Heart left ventricle (tissue), 16 donors: ENCODE results near the gene TMSB15C. TPM values are rescaled to one million over a fixed set of nuclear protein-coding genes. Genes with fewer than 3 reads are reported as not detected.
"Not testable (repeated sequence)": the region's sequence is repeated elsewhere in the genome, so short reads cannot be mapped to it uniquely, and the experiment has no call there.

ENCODE experiments used
- ATAC-seq, 4 donors: fragments of 200-7000 bp; cut with Tn5 transposase; one replicate each; pipeline ENCODE4 v1.9.1; 2020 to 2022; ENCODE audit warnings: moderate library complexity in 4 of 4, mild to moderate bottlenecking in 3 of 4, moderate number of reproducible peaks in 1 of 4
- DNase-seq, 5 donors: peaks; one replicate each; pipeline ENCODE4 v3.0.0-alpha.2; 2020
- H3K27ac ChIP-seq, 12 donors: fragments of 200-600 bp; sonication (generic) in 4 of 12; one replicate each; pipeline versions ENCODE4 v1.5.0 to v1.8.0; 2016 to 2022; ENCODE audit warnings: mild to moderate bottlenecking in 2 of 12
- H3K27me3 ChIP-seq, 9 donors: fragments of 200-600 bp; sonication (generic) in 2 of 9; one replicate each; pipeline versions ENCODE4 v1.5.1 to v1.8.0; 2016 to 2022; ENCODE audit warnings: mild to moderate bottlenecking in 3 of 9
- H3K36me3 ChIP-seq, 9 donors: fragments of 200-600 bp; sonication (generic) in 2 of 9; one replicate each; pipeline versions ENCODE4 v1.5.0 to v1.8.0; 2018 to 2022; ENCODE audit warnings: mild to moderate bottlenecking in 2 of 9
- H3K4me1 ChIP-seq, 12 donors: fragments of 200-600 bp; sonication (generic) in 4 of 12; one replicate each; pipeline versions ENCODE4 v1.5.0 to v1.8.0; 2016 to 2022; ENCODE audit warnings: mild to moderate bottlenecking in 3 of 12
- H3K4me3 ChIP-seq, 12 donors: fragments of 200-600 bp; sonication (generic) in 4 of 12; one replicate each; pipeline versions ENCODE4 v1.5.0 to v1.8.0; 2017 to 2022; ENCODE audit warnings: mild to moderate bottlenecking in 9 of 12, moderate library complexity in 4 of 12
- H3K9me3 ChIP-seq, 12 donors: fragments of 200-600 bp; sonication (generic) in 4 of 12; one replicate each; pipeline versions ENCODE4 v1.5.0 to v1.8.0; 2016 to 2022; ENCODE audit warnings: mild to moderate bottlenecking in 1 of 12
- CTCF ChIP-seq, 12 donors: fragments of 200-600 bp; sonication (generic) in 4 of 12; IDR thresholded peaks; one replicate each; pipeline versions ENCODE4 v1.5.0 to v1.8.0; 2018 to 2022; ENCODE audit warnings: antibody characterized with exemption in 12 of 12, mild to moderate bottlenecking in 5 of 12
- POLR2A ChIP-seq, 2 donors: fragments of 450-650 bp; IDR thresholded peaks; one replicate each; pipeline ENCODE4 v1.6.1; 2017; ENCODE audit warnings: antibody characterized with exemption in 2 of 2, mild to moderate bottlenecking in 2 of 2, moderate library complexity in 2 of 2
- WGBS, 4 donors: extraction: QIAGEN DNeasy Blood & Tissue Kit in 2 of 4; methylation state at CpG; one replicate each; pipeline versions ENCODE4 v1.1.5 to v1.1.7; 2013 to 2018; 5-methylcytosine and 5-hydroxymethylcytosine counted together
- intact Hi-C, 10 donors: fragments of 100-400 bp; cut with DNase I; formaldehyde crosslinking; loops; one replicate each; pipeline versions ENCODE4 v1.11.1 to v1.14.2; 2022
- polyA plus RNA-seq, 2 donors: library from polyadenylated mRNA; stranded (reverse); fragments of 200-250 nt; gene quantifications; one replicate each; pipeline ENCODE4 v1.2.3, GENCODE V29; 2013
- total RNA-seq, 9 donors: library from RNA; depleted of rRNA in 2 of 9; stranded (reverse); fragments of >200 nt in 2 of 9; fragmentation: NEBNext Ultra II Directional in 3 of 9; extraction: Animal tissue kit (Norgen Biotek cat#: 25700) in 3 of 9; gene quantifications; one replicate each; pipeline versions ENCODE4 v1.1.0 to v1.2.4, GENCODE V29; 2016 to 2023
- donor health status: ischemic (EF 13 %, LVEDD 7.1; RV severe dilation, severe dysfunction).
- donor health status: healthy with polysubstance abuse.
- donor health status: DM: no; HTN: yes; CAD: no.
- donor health status: DM: no; HTN: no; CAD: no.
- donor health status: ischemic (EF 25% LVEDD 6.9; RV normal size, moderate dysfunction).
- donor health status: ischemic (EF 25% LVEDD 5.7; RV mildly dilated, moderate dysfunction).
- donor health status: healthy.
- donor health status: DM: yes; HTN: yes; CAD: no.
- donor health status: ischemic (EF 35%, LVEDD 5.7; RV mildly dilated, moderate dysfunction).
- donor health status: nonischemic (EF 11% LVEDD 7.7; RV severe dilation, severe dysfunction).
- donor health status: DM: yes; HTN: yes; CAD: no.
- donor health status: PGD.
- donor health status: ischemic (EF 29% LVEDD 5.4; RV normal size, mild dysfunction).
- donor health status: nonischemic (EF 23%, LVEDD 6.1; RV moderate dilation, normal function).

The TMSB15C gene
- total and polyA plus RNA-seq, 11 donors: 0.08 to 0.54 (median 0.19) TPM; not detected in 4

- no peak for ATAC-seq
- DNase-seq: no peak
These were observed 8.0 kb upstream of the TMSB15C start for GRCh38 chrX:104084063-104084462.

GRCh38 chrX:104077854-104078253 lies 1.8 kb upstream of the TMSB15C start:
- WGBS, 4 donors: no CpG with 5 or more reads among the region's 6 CpGs
- H3K27me3 ChIP-seq, H3K27ac ChIP-seq, ATAC-seq, H3K4me1 ChIP-seq, H3K36me3 ChIP-seq, intact Hi-C loops, H3K4me3 ChIP-seq, DNase-seq, H3K9me3 ChIP-seq: not testable (repeated sequence)

More at GRCh38 chrX:104084063-104084462, 8.0 kb upstream of the TMSB15C start:
- no peaks in the 10 kb centered on the region for H3K4me1 ChIP-seq
- H3K9me3 ChIP-seq: no peaks in the 10 kb centered on the region
- intact Hi-C loops: no loop called here
- no peak overlapping the region for H3K27ac ChIP-seq
- H3K36me3 ChIP-seq: no peaks in the 10 kb centered on the region
- H3K4me3 ChIP-seq: no peak overlapping the region
- peaks cover 0 to 13% (median 0%) of the 10 kb centered on the region in 9 donors for H3K27me3 ChIP-seq
- TF ChIP-seq POLR2A (IDR thresholded peaks at IDR 0.05) (no peak), CTCF (IDR thresholded peaks at IDR 0.05) (no peak)
- 56 to 100% (median 81%) methylated on average over 1 to 4 of the region's 4 CpGs for WGBS, 4 donors

GRCh38 chrX:104062636-104063035 lies 13.4 kb downstream of the TMSB15C start:
- H3K27me3 ChIP-seq, H3K4me1 ChIP-seq, H3K27ac ChIP-seq, H3K36me3 ChIP-seq, ATAC-seq, DNase-seq, intact Hi-C loops, H3K9me3 ChIP-seq, H3K4me3 ChIP-seq: not testable (repeated sequence)
- 93 to 100% (median 97%) methylated on average over 5 to 9 of the region's 18 CpGs for WGBS, 4 donors

- intact Hi-C loops, H3K4me3 ChIP-seq, H3K9me3 ChIP-seq, DNase-seq, H3K27ac ChIP-seq, H3K36me3 ChIP-seq, H3K4me1 ChIP-seq, H3K27me3 ChIP-seq, ATAC-seq: not testable (repeated sequence)
- no CpG with 5 or more reads among the region's 13 CpGs for WGBS, 4 donors
These were observed 21.1 kb downstream of the TMSB15C start for GRCh38 chrX:104054956-104055355.

GRCh38 chrX:104047171-104047570 lies 28.9 kb downstream of the TMSB15C start:
- Histone ChIP-seq H3K9me3 (peaks cover 0 to 9% (median 0%) of the 10 kb centered on the region in 12 donors), H3K36me3 (no peaks in the 10 kb centered on the region), H3K27ac (no peak overlapping the region), H3K27me3 (peaks cover 0 to 60% (median 0%) of the 10 kb centered on the region in 9 donors), H3K4me1 (no peaks in the 10 kb centered on the region), H3K4me3 (no peak overlapping the region)
- intact Hi-C loops: no loop called here
- WGBS, 4 donors: 81 to 95% (median 90%) methylated on average over 13 of the region's 13 CpGs
- no peak for TF ChIP-seq POLR2A (IDR thresholded peaks at IDR 0.05)
- no peak for TF ChIP-seq CTCF (IDR thresholded peaks at IDR 0.05)
- no peak for DNase-seq
- no peak for ATAC-seq

GRCh38 chrX:104045642-104046041 lies 30.4 kb downstream of the TMSB15C start:
- Histone ChIP-seq H3K27ac (no peak overlapping the region), H3K4me3 (no peak overlapping the region), H3K4me1 (no peaks in the 10 kb centered on the region), H3K27me3 (peaks cover 0 to 69% (median 0%) of the 10 kb centered on the region in 9 donors), H3K36me3 (no peaks in the 10 kb centered on the region), H3K9me3 (peaks cover 0 to 9% (median 0%) of the 10 kb centered on the region in 12 donors)
- intact Hi-C loops: no loop called here
- no peak for DNase-seq
- 77 to 85% (median 81%) methylated on average over 5 of the region's 5 CpGs for WGBS, 4 donors
- ATAC-seq: no peak
- TF ChIP-seq CTCF (IDR thresholded peaks at IDR 0.05) (no peak), POLR2A (IDR thresholded peaks at IDR 0.05) (no peak)
